HT-29 (cell line): Measurements from ENCODE around the gene PCDHB7. TPM values are rescaled to one million over a fixed set of nuclear protein-coding genes. Genes with fewer than 3 reads are reported as not detected.
A peak's percentile ranks its signal among the peaks of the same experiment; 100 is the strongest.
"Not testable (repeated sequence)": the region's sequence is repeated elsewhere in the genome, so short reads cannot be mapped to it uniquely, and the experiment has no call there.

Source experiments
- DNase-seq: peaks from one replicate; pipeline ENCODE4 v3.0.0-alpha.2; 2015; ENCODE audit warnings: low spot score
- total RNA-seq: library from RNA; depleted of rRNA; stranded (reverse); fragments of >200 nt; shearing (Covaris generic); gene quantifications from 2 replicates; pipeline ENCODE4 v1.2.3, GENCODE V29; 2014; rRNA removed

PCDHB7 gene
- 0.05 TPM in 2 replicates for total RNA-seq

DNA sequence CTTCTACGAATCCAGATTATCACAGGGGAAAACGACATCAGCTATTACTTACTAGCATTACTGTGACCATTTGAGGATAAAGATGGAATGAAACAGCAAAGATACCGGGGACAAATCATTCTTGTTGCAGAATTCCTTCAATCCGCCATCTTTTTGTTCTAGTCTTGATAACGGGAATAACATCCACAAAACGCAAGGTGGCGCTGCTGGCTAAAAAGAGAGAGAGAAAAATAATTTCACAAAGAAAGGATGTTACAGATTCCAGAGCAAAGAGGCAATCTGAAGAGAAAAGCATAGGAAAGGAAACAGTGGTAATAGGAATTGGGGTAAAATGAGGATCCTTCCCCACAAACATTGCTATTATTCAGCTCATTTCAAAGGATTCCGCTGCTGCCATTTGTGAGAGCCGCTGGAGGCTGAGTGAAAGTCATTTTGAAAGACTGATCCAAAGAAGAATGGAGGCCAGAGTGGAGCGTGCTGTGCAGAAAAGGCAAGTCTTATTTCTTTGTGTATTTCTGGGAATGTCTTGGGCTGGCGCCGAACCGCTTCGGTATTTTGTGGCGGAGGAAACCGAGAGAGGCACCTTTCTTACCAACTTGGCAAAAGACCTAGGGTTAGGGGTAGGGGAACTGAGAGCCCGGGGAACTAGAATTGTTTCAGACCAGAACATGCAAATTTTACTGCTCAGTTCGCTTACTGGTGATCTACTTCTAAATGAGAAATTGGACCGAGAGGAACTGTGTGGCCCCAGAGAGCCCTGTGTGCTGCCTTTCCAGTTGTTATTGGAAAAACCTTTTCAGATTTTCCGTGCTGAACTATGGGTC is at the start of gene PCDHB7:
TSS of gene PCDHB7 (plus strand) at position 264 of the 824 bp plus-strand sequence. CDS start at position 456, 192 bp downstream.
- DNase-seq = peak; percentile 16

DNA sequence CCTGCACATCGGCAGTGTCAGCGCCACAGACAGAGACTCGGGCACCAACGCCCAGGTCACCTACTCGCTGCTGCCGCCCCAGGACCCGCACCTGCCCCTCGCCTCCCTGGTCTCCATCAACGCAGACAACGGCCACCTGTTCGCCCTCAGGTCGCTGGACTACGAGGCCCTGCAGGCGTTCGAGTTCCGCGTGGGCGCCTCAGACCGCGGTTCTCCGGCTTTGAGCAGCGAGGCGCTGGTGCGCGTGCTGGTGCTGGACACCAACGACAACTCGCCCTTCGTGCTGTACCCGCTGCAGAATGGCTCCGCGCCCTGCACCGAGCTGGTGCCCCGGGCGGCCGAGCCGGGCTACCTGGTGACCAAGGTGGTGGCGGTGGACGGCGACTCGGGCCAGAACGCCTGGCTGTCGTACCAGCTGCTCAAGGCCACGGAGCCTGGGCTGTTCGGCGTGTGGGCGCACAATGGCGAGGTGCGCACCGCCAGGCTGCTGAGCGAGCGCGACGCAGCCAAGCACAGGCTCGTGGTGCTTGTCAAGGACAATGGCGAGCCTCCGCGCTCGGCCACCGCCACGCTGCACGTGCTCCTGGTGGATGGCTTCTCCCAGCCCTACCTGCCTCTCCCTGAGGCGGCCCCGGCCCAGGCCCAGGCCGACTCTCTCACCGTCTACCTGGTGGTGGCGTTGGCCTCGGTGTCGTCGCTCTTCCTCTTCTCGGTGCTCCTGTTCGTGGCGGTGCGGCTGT is 48.9 kb upstream of the PCDHB7 start:
- not testable (repeated sequence) for DNase-seq

DNA sequence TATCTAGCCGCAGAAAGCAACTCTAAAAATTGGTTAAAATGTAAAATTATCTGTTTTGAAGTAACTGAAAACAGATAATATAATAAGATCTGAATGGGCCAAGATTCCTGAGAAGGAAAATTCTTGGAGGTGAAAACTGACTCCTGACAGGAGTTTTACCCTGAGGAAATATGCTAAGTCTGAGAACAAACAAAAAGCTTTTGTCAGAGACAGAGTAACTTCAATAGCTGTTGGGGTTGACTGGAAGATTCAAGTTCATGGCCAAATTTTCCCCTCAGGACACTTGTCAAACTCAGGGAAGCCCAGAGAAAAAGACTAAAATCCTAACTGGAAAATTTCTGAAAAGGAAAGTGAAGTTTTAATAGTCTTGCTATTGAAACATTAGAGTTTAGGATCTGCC is 45.1 kb upstream of the PCDHB7 start:
- DNase-seq = no peak

DNA sequence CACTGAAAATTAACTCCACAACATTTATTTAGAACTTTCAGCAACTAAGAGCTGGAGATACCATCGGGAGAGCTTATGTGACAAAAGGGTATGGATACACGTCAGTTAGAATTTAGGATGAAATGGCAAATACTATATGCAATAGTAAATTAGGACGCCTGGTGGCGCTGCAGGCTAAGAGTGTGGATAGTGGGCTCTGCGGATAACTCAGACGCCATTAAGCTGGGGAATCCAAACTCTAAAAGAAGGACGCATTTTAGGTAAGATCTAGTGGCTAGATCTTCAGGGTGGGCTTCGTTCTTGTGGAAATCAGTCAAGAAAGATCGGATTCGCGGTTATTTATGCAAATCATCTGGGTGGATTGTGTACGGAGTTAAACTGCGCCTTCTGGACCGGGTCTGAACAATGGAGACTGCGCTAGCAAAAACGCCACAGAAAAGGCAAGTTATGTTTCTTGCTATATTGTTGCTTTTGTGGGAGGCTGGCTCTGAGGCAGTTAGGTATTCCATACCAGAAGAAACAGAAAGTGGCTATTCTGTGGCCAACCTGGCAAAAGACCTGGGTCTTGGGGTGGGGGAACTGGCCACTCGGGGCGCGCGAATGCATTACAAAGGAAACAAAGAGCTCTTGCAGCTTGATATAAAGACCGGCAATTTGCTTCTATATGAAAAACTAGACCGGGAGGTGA is 37.3 kb upstream of the PCDHB7 start, which contains the start of gene PCDHB5:
TSS of gene PCDHB5 (plus strand) at position 177 of the 688 bp plus-strand sequence. CDS start at position 406, 229 bp downstream.
- no peak for DNase-seq

DNA sequence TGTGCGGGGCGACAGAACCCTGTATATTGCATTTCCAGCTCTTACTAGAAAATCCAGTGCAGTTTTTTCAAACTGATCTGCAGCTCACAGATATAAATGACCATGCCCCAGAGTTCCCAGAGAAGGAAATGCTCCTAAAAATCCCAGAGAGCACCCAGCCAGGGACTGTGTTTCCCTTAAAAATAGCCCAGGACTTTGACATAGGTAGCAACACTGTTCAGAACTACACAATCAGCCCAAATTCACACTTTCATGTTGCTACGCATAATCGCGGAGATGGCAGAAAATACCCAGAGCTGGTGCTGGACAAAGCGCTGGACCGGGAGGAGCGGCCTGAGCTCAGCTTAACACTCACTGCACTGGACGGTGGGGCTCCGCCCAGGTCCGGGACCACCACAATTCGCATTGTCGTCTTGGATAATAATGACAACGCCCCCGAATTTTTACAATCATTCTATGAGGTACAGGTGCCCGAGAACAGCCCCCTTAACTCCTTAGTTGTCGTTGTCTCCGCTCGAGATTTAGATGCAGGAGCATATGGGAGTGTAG is 36.7 kb upstream of the PCDHB7 start:
- no peak for DNase-seq

DNA sequence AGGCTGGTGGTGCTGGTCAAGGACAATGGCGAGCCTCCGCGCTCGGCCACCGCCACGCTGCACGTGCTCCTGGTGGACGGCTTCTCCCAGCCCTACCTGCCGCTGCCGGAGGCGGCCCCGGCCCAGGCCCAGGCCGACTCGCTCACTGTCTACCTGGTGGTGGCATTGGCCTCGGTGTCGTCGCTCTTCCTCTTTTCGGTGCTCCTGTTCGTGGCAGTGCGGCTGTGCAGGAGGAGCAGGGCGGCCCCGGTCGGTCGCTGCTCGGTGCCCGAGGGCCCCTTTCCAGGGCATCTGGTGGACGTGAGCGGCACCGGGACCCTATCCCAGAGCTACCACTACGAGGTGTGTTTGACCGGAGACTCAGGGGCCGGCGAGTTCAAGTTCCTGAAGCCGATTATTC is 35.1 kb upstream of the PCDHB7 start:
- DNase-seq = not testable (repeated sequence)

DNA sequence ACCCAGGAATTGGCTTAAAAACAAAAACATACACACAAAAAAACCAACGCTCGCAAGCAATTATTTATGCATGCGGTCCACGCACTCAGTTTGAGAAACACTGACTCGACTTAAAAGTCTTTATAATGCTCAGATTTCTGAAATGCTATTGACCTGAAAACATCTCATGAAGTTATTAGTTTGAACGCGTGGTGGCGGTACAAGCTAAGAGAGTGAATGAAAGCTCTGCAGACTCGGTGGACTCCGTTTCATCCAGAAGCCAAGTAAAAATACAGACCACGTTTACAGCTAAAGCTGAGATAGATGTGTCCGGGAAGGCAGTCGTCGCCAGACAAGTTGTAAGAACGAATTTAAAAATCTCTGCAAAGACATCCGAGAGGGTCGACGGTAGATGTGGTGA is 22.6 kb upstream of the PCDHB7 start, which contains the start of gene PCDHB6:
TSS of gene PCDHB6 (plus strand) at position 246 of the 400 bp plus-strand sequence. CDS start 201 bp downstream, outside the sequence.
- no peak for DNase-seq

DNA sequence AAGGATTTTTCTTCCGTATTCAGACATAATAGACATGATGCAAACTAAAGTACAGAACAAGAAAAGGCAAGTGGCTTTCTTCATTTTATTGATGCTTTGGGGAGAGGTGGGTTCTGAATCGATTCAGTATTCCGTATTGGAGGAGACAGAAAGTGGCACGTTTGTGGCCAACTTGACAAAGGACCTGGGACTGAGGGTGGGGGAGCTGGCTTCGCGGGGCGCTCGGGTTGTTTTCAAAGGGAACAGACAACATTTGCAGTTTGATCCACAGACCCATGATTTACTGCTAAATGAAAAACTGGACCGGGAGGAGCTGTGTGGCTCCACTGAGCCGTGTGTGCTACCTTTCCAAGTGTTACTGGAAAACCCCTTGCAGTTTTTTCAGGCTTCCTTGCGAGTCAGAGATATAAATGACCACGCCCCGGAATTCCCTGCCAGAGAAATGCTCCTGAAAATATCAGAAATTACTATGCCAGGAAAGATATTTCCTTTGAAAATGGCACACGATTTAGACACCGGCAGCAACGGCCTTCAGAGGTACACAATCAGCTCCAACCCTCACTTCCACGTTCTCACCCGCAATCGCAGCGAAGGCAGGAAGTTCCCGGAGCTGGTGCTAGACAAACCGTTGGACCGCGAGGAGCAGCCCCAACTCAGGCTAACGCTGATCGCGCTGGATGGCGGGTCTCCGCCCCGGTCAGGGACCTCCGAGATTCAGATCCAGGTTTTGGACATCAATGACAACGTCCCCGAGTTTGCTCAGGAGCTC is 22.0 kb upstream of the PCDHB7 start:
- no peak for DNase-seq

DNA sequence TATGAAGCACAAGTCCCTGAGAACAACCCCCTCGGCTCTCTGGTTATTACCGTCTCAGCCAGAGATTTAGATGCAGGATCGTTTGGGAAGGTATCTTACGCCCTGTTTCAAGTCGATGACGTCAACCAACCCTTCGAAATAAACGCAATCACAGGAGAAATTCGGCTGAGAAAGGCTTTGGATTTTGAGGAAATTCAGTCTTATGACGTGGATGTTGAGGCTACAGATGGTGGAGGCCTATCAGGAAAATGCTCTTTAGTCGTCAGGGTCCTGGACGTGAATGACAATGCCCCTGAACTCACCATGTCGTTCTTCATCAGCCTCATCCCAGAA is 21.5 kb upstream of the PCDHB7 start:
- DNase-seq = no peak

DNA sequence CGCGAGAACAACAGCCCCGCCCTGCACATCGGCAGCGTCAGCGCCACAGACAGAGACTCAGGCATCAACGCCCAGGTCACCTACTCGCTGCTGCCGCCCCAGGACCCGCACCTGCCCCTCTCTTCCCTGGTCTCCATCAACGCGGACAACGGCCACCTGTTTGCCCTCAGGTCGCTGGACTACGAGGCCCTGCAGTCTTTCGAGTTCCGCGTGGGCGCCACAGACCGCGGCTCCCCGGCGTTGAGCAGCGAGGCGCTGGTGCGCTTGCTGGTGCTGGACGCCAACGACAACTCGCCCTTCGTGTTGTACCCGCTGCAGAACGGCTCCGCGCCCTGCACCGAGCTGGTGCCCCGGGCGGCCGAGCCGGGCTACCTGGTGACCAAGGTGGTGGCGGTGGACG is 20.8 kb upstream of the PCDHB7 start:
- not testable (repeated sequence) for DNase-seq

DNA sequence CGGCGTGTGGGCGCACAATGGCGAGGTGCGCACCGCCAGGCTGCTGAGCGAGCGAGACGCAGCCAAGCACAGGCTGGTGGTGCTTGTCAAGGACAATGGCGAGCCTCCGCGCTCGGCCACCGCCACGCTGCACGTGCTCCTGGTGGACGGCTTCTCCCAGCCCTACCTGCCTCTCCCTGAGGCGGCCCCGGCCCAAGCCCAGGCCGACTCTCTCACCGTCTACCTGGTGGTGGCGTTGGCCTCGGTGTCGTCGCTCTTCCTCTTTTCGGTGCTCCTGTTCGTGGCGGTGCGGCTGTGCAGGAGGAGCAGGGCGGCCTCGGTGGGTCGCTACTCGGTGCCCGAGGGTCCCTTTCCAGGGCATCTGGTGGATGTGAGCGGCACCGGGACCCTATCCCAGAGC is 20.3 kb upstream of the PCDHB7 start:
- not testable (repeated sequence) for DNase-seq

DNA sequence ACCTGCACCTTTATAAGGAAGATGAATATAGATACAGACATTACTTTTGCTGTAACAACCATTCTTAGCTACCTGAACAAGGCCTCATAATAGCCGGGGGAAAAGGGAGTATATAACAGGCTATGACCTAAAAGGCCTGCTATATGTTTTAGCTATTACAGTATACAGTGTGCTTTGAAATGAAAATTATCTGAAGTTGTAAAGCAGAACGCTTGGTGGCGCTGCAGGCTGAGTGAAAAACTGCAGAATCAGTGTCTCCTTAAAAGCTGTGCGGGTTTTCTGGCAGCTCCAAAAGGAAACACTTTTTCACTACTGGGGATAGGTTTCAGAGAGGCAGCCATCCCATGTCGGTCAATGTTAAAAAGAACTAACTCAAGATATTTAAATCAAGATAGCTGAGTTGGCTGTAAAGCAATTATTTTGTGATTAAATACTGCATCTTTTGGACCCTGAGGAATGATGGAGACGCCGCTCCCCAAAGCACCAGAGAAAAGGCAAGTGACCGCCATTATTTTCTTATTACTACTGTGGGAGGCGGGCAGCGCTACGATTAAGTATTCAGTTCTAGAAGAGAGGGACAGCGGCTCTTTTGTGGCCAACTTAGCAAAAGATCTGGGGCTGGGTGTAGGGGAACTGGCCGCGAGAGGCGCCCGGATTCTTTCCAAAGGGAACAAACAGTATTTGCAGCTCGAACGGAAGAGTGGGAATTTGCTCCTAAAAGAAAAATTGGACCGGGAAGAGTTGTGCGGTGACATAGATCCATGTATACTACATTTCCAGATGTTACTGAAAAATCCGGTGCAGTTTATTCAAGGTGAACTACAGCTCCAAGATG is 16.7 kb upstream of the PCDHB7 start:
- DNase-seq = no peak

DNA sequence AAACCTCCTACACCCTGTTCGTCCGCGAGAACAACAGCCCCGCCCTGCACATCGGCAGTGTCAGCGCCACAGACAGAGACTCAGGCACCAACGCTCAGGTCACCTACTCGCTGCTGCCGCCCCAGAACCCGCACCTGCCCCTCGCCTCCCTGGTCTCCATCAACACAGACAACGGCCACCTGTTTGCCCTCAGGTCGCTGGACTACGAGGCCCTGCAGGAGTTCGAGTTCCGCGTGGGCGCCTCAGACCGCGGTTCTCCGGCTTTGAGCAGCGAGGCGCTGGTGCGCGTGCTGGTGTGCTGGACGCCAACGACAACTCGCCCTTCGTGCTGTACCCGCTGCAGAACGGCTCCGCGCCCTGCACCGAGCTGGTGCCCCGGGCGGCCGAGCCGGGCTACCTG is 15.1 kb upstream of the PCDHB7 start:
- DNase-seq = not testable (repeated sequence)

DNA sequence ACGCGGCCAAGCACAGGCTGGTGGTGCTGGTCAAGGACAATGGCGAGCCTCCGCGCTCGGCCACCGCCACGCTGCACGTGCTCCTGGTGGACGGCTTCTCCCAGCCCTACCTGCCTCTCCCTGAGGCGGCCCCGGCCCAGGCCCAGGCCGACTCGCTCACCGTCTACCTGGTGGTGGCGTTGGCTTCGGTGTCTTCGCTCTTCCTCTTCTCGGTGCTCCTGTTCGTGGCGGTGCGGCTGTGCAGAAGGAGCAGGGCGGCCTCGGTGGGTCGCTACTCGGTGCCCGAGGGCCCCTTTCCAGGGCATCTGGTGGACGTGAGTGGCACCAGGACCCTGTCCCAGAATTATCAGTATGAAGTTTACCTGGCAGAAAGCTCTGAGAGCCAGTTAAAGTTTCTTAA is 14.5 kb upstream of the PCDHB7 start:
- DNase-seq = not testable (repeated sequence)

DNA sequence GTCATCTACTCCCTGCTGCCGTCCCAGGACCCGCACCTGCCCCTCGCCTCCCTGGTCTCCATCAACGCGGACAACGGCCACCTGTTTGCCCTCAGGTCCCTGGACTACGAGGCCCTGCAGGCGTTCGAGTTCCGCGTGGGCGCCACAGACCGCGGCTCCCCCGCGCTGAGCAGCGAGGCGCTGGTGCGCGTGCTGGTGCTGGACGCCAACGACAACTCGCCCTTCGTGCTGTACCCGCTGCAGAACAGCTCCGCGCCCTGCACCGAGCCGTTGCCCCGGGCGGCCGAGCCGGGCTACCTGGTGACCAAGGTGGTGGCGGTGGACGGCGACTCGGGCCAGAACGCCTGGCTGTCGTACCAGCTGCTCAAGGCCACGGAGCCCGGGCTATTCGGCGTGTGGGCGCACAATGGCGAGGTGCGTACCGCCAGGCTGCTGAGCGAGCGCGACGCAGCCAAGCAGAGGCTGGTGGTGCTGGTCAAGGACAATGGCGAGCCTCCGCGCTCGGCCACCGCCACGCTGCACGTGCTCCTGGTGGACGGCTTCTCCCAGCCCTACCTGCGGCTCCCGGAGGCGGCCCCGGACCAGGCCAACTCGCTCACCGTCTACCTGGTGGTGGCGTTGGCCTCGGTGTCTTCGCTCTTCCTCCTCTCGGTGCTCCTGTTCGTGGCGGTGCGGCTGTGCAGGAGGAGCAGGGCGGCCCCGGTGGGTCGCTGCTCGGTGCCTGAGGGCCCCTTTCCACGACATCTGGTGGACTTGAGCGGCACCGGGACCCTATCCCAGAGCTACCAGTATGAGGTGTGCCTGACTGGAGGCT is 2.1 kb downstream of the PCDHB7 start:
- not testable (repeated sequence) for DNase-seq

DNA sequence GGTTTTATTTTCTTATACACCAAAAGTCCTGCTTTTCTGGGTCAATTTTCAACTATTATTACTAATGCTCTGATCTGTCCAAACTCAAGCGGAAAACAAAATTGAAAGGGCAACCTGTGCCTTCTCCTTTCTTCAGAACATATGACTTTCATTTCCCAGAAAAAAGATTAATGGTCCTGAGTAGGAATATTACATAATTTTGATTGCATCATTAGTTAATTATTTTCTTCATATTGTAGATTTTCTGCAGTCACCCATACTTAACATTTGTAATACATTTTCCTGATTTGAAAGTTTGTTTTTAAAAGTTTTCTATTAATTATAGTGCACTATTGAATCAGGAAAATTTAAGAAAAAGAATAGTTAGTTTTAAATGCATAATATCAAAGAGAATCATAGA is 3.5 kb downstream of the PCDHB7 start:
- no peak for DNase-seq

DNA sequence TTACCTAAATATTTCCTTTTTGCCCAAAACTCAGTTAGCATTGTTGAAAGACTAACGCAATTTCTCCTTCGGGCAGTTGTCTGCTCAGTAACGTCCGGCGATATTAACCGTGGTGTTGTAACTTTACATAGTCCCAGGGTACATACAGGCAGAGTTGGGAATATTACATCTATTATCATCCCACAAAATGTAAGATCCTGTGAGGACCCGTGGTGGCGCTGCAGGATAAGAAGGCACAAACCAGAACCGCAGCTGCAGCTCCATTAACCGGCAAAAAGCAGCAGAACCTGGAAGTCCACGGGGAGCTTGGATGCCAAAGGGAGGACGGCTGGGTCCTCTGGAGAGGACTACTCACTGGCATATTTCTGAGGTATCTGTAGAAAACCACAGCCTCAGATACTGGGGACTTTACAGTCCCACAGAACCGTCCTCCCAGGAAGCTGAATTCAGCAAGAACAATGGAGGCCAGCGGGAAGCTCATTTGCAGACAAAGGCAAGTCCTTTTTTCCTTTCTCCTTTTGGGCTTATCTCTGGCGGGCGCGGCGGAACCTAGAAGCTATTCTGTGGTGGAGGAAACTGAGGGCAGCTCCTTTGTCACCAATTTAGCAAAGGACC is 5.2 kb downstream of the PCDHB7 start, which contains the start of gene PCDHB8:
TSS of gene PCDHB8 (plus strand) at position 214 of the 615 bp plus-strand sequence. CDS start at position 459, 245 bp downstream.
- DNase-seq = not testable (repeated sequence)

DNA sequence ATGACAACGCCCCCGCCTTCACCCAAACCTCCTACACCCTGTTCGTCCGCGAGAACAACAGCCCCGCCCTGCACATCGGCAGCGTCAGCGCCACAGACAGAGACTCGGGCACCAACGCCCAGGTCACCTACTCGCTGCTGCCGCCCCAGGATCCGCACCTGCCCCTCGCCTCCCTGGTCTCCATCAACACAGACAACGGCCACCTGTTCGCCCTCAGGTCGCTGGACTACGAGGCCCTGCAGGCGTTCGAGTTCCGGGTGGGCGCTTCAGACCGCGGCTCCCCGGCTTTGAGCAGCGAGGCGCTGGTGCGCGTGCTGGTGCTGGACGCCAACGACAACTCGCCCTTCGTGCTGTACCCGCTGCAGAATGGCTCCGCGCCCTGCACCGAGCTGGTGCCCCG is 6.9 kb downstream of the PCDHB7 start:
- not testable (repeated sequence) for DNase-seq
